NCI-H748 (cell line): Measurements from ENCODE around the gene ROBO1.

Experiments used
- DNase-seq: peaks from one replicate; lab custom pipeline; 2025; ENCODE audit not compliant: unreplicated experiment; lab: John Stamatoyannopoulos, UW

ROBO1 gene

DNA sequence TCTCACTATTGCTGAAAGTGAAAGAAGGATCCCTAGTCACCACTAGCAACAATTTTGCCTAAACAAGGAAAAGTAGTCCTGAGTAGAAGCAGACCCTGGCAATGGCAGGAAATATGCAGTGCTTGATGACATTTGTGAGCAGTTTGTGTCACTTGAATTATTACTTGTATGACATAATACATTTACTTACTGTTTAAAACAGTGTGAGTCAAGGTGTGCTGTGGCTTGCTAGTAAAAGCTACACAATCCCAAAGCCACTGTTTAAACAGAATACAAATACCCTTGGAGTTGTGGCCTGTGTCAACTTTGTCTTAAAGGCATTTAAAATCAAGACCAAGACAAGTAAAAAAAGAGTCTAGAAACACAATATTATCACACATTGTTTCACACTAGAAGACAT lies 775.4 kb downstream of the ROBO1 start:
- DNase-seq, result no peak

DNA sequence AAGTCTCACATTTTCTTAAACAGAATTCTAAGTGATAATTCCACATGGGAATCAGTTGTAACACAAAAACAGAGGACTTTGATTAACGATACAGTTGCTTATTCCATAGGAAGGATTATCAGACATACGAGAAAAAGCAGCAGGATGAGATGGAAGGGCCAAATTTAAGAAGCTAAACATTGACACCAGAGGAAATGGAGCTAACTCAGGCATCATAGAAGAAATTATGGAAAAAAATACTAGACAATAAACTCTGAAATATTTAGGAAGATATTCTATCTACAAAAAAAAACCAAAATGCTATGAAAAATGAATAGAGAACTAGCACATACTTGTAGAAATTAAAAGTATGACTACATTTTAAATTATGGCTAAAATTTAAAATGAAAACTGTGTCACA lies 776.1 kb downstream of the ROBO1 start:
- no peak for DNase-seq

DNA sequence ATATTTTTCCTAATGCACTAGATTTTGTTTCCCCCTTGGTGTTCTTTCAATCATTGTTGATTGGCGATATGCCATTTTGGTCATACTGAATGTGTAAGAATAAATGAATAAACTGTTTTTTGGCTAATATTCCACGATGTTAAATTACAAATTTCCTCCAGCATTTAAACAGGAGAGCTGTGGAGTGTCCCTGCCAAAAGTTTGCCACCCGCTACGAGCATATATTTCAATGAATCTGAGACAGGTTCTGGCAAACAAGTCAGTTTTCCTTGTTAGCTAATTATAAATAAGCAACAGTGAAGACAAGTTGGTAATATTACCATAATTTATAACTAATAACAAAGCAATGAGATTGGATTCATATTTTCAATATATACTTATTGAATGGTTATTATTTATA lies 777.6 kb downstream of the ROBO1 start:
- DNase-seq, result no peak

DNA sequence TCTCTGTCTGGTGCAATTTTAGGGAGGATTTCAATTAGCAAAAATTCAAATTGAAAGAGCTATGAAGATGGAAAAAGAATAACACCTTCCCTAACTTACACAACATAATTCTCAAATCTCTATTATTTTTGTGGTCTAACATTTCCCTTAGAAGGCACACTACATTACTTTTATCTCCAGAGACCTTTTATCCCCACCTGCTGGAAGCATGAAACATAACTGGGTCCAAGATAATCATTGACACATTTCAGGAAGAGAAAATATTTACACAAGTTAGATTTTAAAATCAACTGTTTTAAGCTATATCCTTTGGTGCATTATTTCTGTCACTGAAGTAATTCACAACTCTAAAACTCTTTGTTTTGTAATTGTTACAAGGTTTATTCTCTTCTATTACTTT lies 779.5 kb downstream of the ROBO1 start:
- peak; percentile 37 for DNase-seq

DNA sequence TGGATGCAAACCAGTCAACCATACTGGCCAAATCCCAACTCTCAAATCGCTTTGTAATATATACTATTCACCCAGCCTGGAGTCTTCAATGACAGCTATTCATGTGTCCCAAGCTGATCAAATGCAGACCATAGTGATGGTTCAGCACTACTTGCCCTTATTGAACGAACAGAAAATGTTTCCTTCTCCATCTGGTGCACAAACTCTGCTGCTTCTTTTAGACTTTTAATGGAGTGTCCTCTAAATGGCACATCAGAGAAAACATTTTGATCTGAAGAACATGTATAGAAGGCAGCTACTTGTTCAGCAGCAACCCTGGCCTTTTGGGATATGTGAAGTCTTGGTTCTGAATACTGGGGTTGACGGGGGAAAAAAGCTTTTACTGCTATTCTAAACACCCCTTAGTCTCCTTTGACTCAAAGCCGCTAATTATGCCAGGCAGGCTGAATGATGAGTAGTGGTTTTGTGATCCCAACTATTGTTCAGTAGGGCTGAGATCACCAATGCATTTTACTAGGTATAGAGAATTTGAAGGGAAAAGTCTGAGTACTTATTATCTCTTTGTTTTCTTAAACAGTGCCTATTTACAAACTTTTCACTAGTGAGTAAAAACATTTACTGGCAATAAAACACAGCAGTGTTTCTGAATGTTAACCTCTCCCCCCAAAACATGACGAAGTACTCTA lies 781.2 kb downstream of the ROBO1 start:
- peak; percentile 27 for DNase-seq

DNA sequence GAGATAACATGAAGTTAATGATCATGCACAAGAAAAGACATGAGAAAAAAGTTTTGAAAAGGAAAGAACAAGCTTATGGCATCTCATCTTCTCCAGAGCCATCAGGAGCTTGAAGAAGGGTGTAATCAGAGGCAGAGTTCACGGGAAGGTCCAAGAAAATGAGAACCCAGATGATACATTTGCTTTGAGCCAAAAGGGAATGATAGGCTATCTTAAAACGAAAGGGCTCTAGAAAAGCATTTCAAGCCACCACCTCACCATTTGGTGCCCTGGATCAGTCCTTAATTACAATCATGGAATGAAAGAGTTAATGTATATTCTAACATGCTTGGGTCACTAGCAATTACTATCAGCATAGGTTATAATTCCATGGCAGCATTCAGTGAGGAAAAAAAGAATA lies 781.8 kb downstream of the ROBO1 start:
- DNase-seq, result no peak

DNA sequence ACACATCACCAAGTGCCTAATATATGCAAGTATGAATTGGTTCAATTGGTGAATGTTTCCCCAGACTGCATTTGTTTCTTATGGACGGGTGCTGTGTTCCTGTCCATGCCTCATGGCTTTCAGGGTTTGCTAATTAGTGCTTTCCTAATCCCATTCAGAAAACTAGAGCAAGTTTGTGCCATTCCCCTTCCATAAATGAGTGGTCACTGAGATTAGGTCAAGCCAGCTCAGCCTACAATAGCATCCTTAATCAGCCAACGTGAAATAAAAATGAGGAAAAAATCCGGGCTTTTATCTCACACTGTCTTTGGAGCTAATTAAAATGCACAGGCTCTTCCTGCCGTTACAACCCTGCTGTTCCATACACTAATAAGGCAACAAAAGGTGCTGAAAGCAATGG lies 788.8 kb downstream of the ROBO1 start:
- peak; percentile 44 for DNase-seq

DNA sequence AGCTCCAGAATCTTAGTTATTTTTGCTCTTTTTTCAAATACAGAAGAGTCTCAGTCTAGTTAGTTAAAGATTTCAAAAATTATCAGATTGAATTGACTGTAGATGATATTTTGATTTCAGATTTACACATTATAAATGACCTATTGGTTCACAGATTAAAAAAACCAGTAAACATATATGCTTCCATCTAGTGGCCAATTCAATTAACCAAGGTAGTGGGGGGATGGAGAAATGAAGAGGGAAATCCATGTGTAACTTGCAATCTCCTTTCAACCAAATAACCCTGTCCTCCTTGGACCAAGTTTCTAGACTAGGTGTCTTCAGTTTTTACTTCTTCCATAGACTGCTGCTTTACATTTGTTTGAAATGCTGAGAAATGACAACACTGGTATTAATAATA lies 789.8 kb downstream of the ROBO1 start:
- DNase-seq, result peak; percentile 50

DNA sequence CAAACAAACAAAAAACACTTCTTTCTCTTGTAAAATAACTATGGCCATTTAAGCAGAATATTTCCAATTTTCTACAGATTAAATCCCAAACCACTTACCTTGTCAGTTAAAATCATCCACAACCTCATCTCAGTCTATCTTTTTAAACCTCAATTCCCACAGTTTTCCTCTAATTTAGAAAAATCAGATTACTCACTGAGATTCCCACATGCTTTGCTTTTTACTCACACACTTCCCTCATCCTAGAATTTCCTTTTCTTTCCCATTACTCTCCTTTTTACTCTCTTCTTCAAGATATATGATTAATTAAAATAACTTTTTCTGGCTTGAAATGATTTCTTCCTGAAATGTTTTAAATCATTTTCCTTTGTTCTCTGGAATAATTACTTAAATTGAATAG lies 790.7 kb downstream of the ROBO1 start:
- DNase-seq, result no peak

DNA sequence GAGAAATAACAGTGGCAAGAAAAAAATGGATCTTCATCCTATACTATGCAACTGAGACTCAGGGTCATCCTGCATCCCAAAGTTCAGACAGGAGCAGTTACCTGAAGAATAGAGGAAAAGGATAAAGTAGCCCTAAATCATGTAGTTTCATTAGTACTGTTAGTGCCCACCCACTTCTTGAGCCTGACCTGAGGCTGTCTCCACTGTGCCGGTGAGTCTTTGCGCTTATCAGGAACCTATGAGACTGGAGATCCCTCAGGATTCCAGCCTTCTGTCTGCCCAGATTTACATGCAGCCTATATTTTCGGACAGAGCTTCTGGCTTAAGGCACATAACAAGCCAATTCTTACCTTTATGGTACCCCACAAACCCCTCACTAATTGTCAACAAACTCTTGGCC lies 791.6 kb downstream of the ROBO1 start:
- no peak for DNase-seq

DNA sequence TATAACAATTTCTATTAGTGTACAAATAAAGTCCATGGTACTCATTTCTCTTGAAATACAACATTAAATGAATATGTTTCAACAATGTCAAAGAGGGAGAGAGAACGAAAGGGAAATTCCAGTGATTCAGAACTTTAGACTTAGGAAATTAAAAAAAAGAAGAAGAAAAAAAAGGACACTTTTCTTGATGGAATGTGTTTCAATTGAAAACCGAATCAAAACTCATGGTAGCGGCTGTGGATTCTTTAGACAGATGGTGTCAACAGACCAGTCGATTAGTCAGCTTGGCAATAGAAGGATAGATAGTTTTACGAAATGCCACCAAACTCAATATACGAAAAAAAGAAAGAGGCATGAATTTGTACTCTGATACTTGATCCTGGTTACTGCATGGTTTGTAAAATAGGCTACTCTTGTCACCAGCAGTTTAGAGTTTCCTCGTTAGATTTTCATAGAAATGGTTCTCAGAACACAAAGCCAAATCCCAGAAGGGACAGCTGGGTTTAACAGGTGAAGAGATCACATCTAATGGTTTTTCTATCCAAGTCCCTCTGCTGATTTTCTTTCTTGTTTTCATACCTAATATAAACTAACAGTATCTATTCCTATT lies 793.5 kb downstream of the ROBO1 start:
- DNase-seq, result no peak

DNA sequence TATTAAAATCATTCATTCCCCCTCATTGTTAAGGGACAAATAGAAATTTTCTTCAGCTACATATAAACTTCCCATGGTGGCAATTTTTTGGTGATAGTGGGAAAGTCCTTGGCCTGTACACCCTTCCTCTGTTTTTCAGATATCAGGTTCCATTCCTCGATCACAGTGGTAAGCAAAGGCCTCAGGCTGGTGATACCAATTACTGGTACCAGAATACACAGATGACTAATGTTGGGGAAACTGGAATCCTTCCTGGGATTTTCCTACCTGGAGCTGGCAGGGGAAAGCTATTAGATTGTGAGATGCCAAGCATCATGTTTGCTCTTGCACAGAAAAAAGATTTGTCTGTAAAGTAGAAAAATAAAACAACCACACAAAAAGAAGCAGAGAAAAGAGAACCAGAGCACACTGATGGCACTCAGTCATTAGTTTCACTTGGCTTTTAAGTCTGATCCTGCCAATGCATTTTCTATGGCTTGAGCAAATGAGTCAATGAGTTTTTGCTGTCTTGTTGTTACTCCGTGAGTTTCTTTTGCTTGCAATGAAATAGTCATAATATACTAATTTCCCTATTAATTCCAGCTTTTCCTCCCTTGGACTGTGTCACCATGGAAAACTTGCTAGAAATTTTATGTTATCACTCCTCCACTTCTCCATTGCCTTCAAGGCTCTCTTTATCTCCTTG lies 795.0 kb downstream of the ROBO1 start:
- DNase-seq, result no peak

DNA sequence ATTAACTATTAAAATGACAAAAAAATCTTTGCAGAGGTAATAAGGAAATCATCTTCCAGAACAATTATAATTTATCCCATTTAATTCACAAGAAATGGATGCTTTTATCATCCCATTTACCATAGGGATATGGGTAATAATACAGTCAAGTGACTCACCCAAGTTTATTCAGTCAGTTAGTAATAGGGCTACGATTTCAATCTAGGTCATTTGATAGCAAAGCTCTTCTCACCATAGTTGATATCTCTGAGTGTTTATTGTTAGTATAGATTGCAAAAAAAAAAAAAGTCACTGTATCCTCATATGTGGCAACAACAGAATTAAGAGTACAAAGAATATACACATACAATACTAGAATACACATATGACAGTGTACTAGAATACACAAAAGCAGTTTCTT lies 797.1 kb downstream of the ROBO1 start:
- no peak for DNase-seq

DNA sequence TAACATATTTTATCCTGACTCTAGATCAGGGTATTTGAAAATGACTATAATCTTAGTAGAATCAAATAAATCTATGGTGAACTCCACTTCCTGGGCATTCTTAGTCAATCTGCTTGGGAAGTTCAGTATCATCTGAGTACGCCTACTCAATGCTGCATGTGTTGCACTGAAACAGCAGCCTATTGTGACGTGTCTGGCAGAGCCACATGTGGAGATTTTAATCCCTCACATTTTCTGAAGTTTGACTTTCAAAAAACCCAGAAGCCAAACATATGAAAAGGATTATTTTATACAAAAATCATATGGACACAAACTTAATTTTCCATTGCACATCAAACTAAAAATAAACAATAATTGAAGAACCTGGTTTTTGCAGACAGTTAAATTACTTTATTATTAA lies 798.3 kb downstream of the ROBO1 start:
- no peak for DNase-seq

DNA sequence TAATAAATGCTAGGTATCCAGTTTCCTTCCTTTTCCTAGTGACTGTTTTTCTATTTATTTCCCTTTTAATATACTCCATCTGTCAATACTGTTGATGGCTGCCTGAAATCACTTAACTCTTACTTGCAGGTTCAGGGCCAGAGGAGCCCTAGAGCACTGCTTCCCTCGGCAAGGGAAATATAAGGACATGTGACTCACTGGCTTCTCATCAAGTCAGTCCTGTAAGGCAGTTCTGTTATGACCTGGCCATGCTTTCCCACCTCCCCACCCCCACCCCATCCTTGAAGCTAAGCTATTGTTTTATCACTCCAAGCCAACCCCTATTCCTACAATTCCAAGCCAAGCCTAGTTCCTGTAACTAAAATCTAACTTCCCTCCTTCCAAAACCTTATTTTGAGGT lies 800.7 kb downstream of the ROBO1 start:
- DNase-seq, result no peak

DNA sequence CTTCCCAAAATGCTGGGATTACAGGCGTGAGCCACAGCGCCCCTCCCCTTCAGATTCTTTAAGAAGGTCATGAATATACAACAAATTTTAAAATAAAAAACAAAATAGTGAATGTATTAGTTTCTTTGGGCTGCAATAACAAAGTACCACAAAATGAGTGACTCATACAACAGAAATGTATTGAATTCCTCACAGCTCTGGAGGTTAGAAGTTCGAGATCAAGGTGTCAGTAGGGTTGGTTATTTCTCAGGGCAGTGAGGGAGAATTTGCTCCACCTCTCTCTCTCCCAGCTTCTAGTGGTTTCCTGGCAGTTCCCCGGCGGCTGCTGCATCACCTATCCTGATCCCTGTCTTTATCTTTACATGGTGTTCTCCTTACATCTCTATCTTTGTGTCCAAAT lies 804.0 kb downstream of the ROBO1 start:
- DNase-seq, result no peak

DNA sequence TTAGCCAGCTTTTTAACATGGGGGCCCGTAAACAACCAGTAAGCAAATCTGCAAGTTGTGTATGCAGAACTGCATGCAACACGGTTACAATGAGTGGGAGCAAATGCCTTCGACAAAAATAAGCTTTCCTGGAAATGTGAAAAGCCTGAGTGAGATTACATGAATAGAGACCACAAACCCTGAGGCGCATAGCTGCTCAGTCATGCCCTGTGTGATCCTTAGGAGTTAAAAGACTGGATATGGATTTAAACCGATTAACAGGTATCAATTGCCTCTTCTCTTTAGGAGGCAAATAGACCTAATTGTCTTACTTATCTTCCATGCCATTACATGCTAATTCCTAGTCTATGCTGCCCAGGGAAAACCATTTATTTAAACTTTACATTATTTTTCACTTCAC lies 810.3 kb downstream of the ROBO1 start:
- peak; percentile 7 for DNase-seq

DNA sequence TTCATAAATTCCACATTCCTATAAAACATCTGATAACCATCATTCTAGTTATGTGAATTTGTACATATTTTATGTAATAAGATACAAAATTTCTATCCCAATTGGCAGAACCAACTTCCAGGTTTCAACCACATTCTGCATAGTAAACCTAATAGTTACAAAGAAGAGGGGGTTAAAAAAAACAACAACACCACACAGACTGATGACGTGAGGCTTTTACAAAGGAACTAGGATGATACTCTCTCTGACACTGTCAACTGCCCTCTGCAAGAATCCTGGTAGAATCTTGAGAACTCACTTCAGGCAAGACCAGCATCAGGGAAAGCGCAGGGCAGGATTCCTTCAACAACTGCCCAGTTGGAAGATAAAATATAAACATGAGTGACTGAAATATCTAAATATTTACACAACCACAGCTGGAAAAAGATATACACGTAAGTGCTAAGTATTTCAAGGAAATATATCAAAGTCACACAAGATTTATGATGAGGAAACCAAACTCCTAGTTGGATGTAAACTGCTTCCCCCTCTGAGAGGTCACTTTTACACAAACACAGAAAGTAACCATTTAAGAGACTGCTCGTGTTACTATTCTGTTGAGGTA lies 816.4 kb downstream of the ROBO1 start:
- no peak for DNase-seq

DNA sequence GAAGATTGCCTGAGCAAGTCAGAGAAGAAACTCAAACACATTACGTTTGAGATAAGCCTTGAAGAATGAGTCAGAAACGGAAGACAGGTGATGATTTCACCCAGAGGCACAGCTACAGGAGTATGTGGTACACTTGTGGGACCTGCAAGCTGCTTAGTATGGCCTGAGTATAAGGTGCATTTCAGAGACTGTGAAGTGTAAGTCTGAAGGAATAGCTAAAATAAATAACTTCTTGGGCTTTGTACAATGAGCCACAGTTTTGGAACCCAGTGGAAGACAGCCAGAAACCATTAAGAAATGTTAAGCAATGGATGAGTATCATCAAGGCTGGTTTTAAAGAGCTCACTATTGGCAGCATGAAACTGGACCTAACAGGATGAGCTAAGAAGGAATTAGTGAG lies 826.2 kb downstream of the ROBO1 start:
- no peak for DNase-seq

DNA sequence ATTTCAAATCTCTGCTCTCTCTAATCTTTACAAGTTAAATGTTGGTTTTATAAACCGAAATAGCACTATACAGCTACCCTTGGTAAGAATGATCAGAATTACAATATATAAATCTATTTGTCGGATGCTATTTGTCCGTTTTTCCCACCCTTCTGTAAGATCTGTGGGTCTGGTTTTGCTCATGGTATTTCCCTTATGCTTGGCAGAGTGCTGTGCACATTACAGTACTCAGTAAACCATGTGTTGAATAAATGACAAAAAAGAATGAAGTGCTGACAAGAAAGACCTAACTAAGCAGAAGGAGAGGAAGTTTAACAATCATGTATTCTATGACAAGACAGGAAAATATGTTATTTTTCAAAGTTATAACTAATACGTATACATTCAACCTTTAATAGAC lies 827.2 kb downstream of the ROBO1 start:
- no peak for DNase-seq

DNA sequence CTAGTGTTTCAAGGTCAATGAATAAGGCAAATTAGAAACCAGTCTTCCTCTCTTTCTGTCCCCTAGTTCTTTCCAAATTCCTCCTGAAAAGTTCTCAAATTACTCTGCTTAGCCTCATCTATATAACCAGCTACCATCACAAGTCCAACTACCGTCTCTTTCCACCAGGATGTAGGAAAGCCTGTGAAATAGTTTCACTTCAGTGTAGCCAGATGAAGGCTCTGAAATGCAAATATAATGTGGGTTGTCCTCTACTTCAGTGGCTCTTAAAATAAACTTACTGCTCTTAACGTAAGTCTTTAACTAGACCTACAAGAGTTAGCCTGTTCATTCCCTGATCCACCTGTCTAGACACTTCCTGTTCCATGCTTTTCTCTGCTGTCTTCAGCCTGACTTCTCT lies 827.7 kb downstream of the ROBO1 start:
- peak; percentile 17 for DNase-seq

DNA sequence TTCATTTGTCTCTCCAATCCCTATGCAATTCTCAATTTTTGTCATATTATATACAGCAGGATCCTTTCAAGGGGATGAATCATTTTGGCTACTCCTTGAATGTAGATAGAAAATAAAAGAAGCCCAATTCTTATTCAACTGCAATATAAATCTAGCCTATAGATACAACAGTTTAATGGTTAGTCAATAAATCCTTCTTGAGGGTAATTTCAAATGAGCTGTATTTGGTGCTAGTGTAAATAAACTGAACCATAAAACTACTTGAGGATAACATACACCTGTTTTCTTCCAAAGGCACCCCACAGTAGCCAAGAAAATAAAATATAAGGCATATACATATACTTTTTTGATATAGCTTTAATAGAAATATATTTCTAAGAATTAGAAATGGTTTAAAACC lies 830.3 kb downstream of the ROBO1 start:
- DNase-seq, result peak; percentile 63
